Mucosa of rectum (tissue), 2 donors: ENCODE measurements around the gene TPSB2.
"Not testable (repeated sequence)": the region's sequence is repeated elsewhere in the genome, so short reads cannot be mapped to it uniquely, and the experiment has no call there.

Experiments
- H3K27ac ChIP-seq, 2 donors: one replicate each; pipeline ENCODE4 v1.7.0; 2013; ENCODE audit warnings: inconsistent platforms in 2 of 2, low read depth in 2 of 2, low read length in 2 of 2
- H3K27me3 ChIP-seq, 2 donors: one replicate each; pipeline ENCODE4 v1.7.0; 2013; ENCODE audit warnings: low read length in 2 of 2; ENCODE audit not compliant: control insufficient read depth in 2 of 2, insufficient read depth in 2 of 2
- H3K36me3 ChIP-seq, 2 donors: one replicate each; pipeline ENCODE4 v1.7.0; 2013; ENCODE audit warnings: low read length in 2 of 2; ENCODE audit not compliant: control insufficient read depth in 2 of 2, insufficient read depth in 2 of 2
- H3K4me1 ChIP-seq, 2 donors: one replicate each; pipeline ENCODE4 v1.7.0; 2013; ENCODE audit warnings: low read length in 2 of 2, mild to moderate bottlenecking in 1 of 2; ENCODE audit not compliant: control insufficient read depth in 2 of 2, insufficient read depth in 2 of 2
- H3K4me3 ChIP-seq, 2 donors: one replicate each; pipeline ENCODE4 v1.7.0; 2013; ENCODE audit warnings: low read length in 2 of 2
- H3K9ac ChIP-seq, 2 donors: one replicate each; pipeline ENCODE4 v1.7.0; 2013; ENCODE audit warnings: low read length in 2 of 2, low read depth in 1 of 2, mild to moderate bottlenecking in 1 of 2
- H3K9me3 ChIP-seq, 2 donors: one replicate each; pipeline ENCODE4 v1.7.0; 2013; ENCODE audit warnings: low read length in 2 of 2; ENCODE audit not compliant: control insufficient read depth in 2 of 2
- donor health status: healthy.
- donor health status: Normal muscosa, but diverticular disease.

TPSB2 gene

GRCh38 chr16:1201444-1201843 is 28.5 kb downstream of the TPSB2 start:
- Histone ChIP-seq H3K9me3 (no peaks in the 10 kb centered on the region), H3K27me3 (no peaks in the 10 kb centered on the region), H3K4me1 (no peaks in the 10 kb centered on the region), H3K9ac (no peak overlapping the region), H3K36me3 (no peaks in the 10 kb centered on the region), H3K4me3 (no peak overlapping the region), H3K27ac (no peak overlapping the region)

GRCh38 chr16:1200014-1200627 is 29.9 kb downstream of the TPSB2 start:
- no peaks in the 10 kb centered on the region for H3K36me3 ChIP-seq
- no peaks in the 10 kb centered on the region for H3K4me1 ChIP-seq
- no peak overlapping the region for H3K9ac ChIP-seq
- H3K27ac ChIP-seq, result no peak overlapping the region
- H3K4me3 ChIP-seq, result no peak overlapping the region
- no peaks in the 10 kb centered on the region for H3K9me3 ChIP-seq
- no peaks in the 10 kb centered on the region for H3K27me3 ChIP-seq

GRCh38 chr16:1199347-1200013 is 30.5 kb downstream of the TPSB2 start:
- H3K4me3 ChIP-seq, result no peak overlapping the region
- H3K36me3 ChIP-seq, result no peaks in the 10 kb centered on the region
- no peaks in the 10 kb centered on the region for H3K4me1 ChIP-seq
- no peak overlapping the region for H3K9ac ChIP-seq
- no peak overlapping the region for H3K27ac ChIP-seq
- H3K27me3 ChIP-seq, result no peaks in the 10 kb centered on the region
- H3K9me3 ChIP-seq, result no peaks in the 10 kb centered on the region

- H3K36me3 ChIP-seq, H3K27ac ChIP-seq, H3K9ac ChIP-seq, H3K4me1 ChIP-seq, H3K4me3 ChIP-seq, H3K9me3 ChIP-seq, H3K27me3 ChIP-seq: not testable (repeated sequence)
These were observed 31.2 kb downstream of the TPSB2 start for GRCh38 chr16:1198671-1199346.

- Histone ChIP-seq H3K27ac (no peak overlapping the region), H3K27me3 (peaks cover 0 to 2% of the 10 kb centered on the region in 2 donors), H3K36me3 (no peaks in the 10 kb centered on the region)
These were observed 31.8 kb downstream of the TPSB2 start for GRCh38 chr16:1198194-1198593.

GRCh38 chr16:1197237-1197866 is 32.6 kb downstream of the TPSB2 start:
- Histone ChIP-seq H3K4me3 (no peak overlapping the region), H3K36me3 (no peaks in the 10 kb centered on the region), H3K4me1 (peaks cover 0 to 1% of the 10 kb centered on the region in 2 donors), H3K27me3 (peaks cover 0 to 2% of the 10 kb centered on the region in 2 donors), H3K27ac (no peak overlapping the region), H3K9ac (no peak overlapping the region), H3K9me3 (no peaks in the 10 kb centered on the region)

More at GRCh38 chr16:1198194-1198593, 31.8 kb downstream of the TPSB2 start:
- no peak overlapping the region for H3K9ac ChIP-seq
- no peaks in the 10 kb centered on the region for H3K4me1 ChIP-seq
- H3K9me3 ChIP-seq, result no peaks in the 10 kb centered on the region
- no peak overlapping the region for H3K4me3 ChIP-seq

GRCh38 chr16:1196494-1196893 is 33.5 kb downstream of the TPSB2 start:
- Histone ChIP-seq H3K27ac (no peak overlapping the region), H3K36me3 (no peaks in the 10 kb centered on the region), H3K4me1 (peaks cover 0 to 2% of the 10 kb centered on the region in 2 donors)

GRCh38 chr16:1195393-1195666 is 34.7 kb downstream of the TPSB2 start:
- H3K4me1 ChIP-seq, result peaks cover 0 to 2% of the 10 kb centered on the region in 2 donors
- no peak overlapping the region for H3K9ac ChIP-seq
- peaks cover 0 to 2% of the 10 kb centered on the region in 2 donors for H3K27me3 ChIP-seq
- no peak overlapping the region for H3K27ac ChIP-seq
- no peaks in the 10 kb centered on the region for H3K36me3 ChIP-seq
- no peak overlapping the region for H3K4me3 ChIP-seq
- H3K9me3 ChIP-seq, result no peaks in the 10 kb centered on the region

More at GRCh38 chr16:1196494-1196893, 33.5 kb downstream of the TPSB2 start:
- no peak overlapping the region for H3K4me3 ChIP-seq
- H3K9ac ChIP-seq, result no peak overlapping the region
- no peaks in the 10 kb centered on the region for H3K9me3 ChIP-seq
- H3K27me3 ChIP-seq, result peaks cover 0 to 2% of the 10 kb centered on the region in 2 donors

GRCh38 chr16:1194665-1195392 is 35.2 kb downstream of the TPSB2 start:
- no peak overlapping the region for H3K4me3 ChIP-seq
- no peak overlapping the region for H3K27ac ChIP-seq
- H3K36me3 ChIP-seq, result no peaks in the 10 kb centered on the region
- peaks cover 0 to 2% of the 10 kb centered on the region in 2 donors for H3K27me3 ChIP-seq
- peaks cover 0 to 2% of the 10 kb centered on the region in 2 donors for H3K4me1 ChIP-seq
- no peak overlapping the region for H3K9ac ChIP-seq
- H3K9me3 ChIP-seq, result no peaks in the 10 kb centered on the region
